GM13977 (cell line): ENCODE measurements around the gene CNNM2.
A peak's percentile ranks its signal among the peaks of the same experiment; 100 is the strongest.
"Not testable (repeated sequence)": the region's sequence is repeated elsewhere in the genome, so short reads cannot be mapped to it uniquely, and the experiment has no call there.

Experiments
- DNase-seq: peaks from one replicate; pipeline ENCODE4 v3.0.0; 2012; ENCODE audit warnings: low spot score
- CTCF ChIP-seq: IDR thresholded peaks from 2 replicates; pipeline ENCODE4 v1.5.1; 2012; ENCODE audit warnings: mild to moderate bottlenecking, control low read depth; ENCODE audit not compliant: insufficient read depth; ENCODE audit errors: extremely low read depth, missing control alignments
- in situ Hi-C: fragments of 300-500 bp; cut with MboI; formaldehyde crosslinking; loops from one replicate; pipeline ENCODE4 v1.12.0; 2022; ENCODE audit warnings: low sequenced_read_pairs, low pct_unique_long_range_greater_than_20kb, mixed read lengths, inconsistent platforms; ENCODE audit not compliant: unreplicated experiment

Gene CNNM2

DNA sequence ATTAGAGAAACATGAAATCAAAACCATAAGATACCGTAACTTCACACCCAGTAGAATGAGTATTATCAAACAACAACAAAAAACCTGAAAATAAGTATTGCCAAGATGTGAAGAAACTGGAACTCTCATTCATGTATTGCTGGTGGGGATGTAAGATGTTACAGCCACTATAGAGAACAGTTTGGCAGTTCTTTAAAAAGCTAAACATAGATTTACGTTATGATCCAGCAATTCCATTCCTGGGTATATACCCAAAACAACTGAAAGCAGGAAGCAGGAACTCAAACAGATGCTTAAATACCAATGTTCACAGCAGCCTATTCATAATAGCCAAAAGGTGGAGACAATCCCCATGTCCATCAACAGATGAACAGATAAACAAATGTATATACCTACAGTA lies 202.5 kb downstream of the CNNM2 start:
- no peak for DNase-seq
- in situ Hi-C loops: no loop called here
- no peak for TF ChIP-seq CTCF

DNA sequence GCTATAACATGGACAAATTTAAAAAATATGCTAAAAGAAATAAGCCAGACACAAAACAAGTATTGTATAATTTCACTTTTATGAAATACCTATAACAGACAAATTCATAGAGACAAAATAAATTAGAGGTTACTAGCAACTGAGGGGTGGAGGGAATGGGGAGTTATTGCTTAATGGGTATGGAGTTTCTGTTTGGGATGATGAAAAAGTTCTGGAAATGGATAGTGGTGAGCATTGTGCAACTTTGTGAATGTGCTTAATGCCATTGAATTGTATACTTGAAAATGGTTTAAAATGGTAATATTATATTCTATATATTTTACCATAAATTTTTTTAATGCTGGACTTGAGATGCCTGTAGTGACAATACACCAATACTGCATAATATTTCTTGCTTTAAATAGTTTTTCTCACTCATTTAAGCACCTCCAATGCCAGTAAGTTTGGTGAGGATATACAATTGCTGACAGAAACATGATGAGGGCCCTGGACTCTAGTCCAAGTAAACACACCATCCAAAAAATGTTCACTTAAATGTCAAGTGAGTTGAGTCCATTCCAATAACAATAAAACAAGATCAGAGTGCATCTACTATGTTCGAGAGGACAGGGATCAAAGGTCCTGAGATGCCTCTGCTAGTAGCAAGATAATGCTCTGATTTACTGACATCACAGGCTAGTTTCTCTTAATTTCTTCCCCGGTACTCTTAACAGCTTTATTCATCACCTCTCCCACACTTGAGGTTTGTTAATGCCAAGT lies 203.1 kb downstream of the CNNM2 start:
- in situ Hi-C loops: no loop called here
- no peak for TF ChIP-seq CTCF
- DNase-seq: no peak

DNA sequence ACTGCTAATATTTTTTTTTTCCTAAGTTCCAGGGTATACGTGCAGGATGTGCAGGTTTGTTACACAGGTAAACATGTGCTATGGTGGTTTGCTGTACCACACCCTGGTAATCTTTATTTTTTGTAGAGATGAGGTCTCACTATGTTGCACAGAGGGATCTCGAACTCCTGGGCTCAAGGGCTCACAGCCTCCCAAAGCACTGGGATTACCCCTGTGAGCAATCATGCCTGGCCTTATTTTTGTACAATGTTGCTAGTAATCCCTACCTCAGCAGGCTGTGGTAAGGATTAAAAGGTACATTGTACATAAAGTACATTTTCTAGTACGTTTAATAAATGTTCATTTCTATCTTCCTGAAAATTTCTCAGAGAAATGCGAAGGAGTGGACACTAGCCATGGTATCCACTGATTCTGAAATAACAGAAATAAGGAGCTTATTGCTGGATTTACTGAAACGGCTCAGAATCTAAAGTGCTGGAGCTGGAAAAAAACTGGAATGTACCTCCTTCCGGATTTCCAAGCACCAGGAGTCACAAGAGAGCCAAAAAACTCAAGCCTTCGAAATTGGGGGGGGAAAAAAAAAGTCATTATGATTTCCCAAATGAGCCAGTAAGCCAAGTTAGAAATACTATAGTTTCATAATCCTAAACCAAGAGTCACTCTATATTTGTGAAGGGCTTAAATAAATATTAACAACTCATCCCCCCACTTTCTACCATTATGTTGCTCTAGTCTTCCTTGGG lies 205.4 kb downstream of the CNNM2 start:
- no peak for TF ChIP-seq CTCF
- in situ Hi-C loops: no loop called here
- DNase-seq: no peak

DNA sequence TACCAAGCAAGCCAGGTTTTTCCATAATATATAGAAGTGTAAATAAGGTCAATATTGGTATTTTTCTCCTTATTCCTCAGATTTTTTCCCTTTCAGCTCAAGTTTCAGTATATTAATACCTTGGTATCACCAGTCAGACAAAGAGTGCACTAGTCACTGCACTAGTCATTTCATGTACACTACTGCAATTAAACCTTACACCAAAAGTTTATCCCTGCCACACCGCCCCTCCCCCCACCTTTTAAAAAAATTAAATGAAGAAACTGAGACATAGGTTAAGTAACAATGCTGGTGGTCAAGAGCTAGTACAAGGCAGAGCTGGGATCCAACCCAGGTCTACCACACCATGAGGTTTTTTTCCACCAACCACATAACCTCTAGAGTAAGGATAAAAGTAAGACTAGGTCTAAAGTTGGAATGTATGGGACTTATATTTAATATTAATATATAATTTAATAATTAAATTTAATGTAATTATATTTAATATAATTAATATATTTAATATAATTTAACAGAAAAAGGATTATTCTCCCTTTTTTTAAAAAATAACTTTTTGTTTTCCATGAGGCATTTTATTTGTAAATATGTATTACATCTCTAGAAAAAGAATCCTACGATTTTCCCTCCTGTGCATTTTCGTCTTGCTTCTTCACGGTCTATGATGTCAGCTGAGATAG lies 206.5 kb downstream of the CNNM2 start:
- no peak for TF ChIP-seq CTCF
- in situ Hi-C loops: no loop called here
- no peak for DNase-seq

DNA sequence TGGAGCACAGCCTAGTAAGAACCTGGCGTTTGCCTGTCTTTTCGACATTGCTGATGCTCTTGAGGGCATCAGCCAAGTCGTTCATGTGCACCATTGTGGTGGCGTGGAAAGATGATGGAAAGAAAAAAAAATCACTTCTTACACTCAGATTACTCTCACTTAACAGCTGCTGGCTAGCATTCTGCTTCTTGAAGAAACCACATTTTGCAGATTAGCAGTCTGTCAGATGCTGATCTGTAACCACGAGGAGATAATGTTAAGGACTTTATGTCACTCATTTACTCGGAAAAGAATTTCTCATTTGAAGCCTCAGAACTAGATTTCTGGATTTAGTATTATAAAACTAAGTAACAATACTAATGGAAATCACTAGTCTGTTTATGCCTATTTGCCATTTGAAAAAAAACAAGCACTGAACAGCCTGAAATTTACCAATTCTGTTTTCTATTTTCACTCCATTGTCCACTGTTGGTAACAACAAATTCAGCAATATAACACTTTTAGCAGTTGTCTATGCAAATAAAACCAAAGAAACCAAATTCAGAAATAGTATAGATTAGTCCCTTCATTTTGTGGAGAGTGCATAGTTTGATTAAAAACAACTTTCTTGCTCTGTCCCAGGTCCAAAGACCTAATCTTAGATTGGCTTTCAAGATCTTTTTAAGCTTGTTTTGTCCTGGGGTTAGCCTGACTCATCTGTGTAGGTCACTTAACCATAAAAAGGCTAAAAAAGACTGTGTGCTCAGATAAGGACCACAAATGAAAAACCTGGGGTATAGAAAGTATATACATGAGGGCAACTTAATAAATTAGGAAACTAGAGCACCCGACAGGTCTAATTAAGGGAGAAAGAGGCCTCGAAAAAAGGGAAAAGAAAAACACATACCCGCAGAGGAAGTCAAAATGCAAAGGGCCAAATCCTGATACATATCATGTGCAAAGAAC lies 207.5 kb downstream of the CNNM2 start:
- DNase-seq: peak; percentile 51
- in situ Hi-C loops: no loop called here
- TF ChIP-seq CTCF: no peak

GRCh38 chr10:103127241-103127640 lies 209.1 kb downstream of the CNNM2 start:
- TF ChIP-seq CTCF: no peak
- DNase-seq: no peak
- in situ Hi-C loops: no loop called here

- DNase-seq, in situ Hi-C loops: not testable (repeated sequence)
These were observed 212.1 kb downstream of the CNNM2 start for GRCh38 chr10:103130180-103130579.
